Fibroblast of skin of right quadriceps (primary cell): ENCODE data around the gene GRK2.

ENCODE experiments used
- DNase-seq: peaks from one replicate; pipeline ENCODE4 v3.0.0-alpha.2; 2013

GRK2 gene

DNA sequence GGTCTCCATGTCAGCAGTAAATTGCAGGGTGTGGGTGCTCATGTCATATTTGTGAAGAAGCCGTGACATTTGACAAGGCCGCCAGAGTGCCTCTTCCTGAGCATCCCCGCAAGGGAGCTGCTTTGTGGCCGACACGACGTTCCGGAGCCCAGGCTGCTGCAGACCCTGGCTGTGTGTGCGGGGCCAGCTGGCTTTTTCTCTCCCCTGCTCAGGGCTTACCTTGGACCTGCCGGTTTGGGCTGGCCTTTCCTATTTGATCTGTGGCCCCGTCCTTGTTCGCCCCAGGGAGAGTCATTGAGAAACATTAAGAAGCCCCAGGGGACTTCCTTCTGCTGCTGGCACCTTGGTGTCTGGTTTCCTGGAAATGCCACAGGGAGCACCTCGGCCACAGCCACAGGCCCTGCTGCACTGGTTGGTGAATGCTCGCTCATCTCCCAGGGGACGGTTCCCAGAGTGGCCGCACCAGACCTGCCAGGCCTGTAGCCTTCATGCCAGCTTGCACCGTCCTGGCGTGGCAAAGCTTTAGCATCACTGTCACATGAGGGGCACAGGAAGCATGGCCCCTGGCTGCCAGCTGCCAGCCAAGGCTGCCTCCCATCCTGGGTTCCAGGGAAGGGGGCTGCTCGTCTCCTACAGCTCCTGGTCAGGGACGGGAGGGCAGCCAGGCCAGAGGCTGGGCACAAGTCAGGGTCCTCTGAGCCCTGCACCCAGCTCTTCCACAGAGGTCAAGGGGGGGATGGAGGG, 5.4 kb downstream of the GRK2 start:
- no peak for DNase-seq

DNA sequence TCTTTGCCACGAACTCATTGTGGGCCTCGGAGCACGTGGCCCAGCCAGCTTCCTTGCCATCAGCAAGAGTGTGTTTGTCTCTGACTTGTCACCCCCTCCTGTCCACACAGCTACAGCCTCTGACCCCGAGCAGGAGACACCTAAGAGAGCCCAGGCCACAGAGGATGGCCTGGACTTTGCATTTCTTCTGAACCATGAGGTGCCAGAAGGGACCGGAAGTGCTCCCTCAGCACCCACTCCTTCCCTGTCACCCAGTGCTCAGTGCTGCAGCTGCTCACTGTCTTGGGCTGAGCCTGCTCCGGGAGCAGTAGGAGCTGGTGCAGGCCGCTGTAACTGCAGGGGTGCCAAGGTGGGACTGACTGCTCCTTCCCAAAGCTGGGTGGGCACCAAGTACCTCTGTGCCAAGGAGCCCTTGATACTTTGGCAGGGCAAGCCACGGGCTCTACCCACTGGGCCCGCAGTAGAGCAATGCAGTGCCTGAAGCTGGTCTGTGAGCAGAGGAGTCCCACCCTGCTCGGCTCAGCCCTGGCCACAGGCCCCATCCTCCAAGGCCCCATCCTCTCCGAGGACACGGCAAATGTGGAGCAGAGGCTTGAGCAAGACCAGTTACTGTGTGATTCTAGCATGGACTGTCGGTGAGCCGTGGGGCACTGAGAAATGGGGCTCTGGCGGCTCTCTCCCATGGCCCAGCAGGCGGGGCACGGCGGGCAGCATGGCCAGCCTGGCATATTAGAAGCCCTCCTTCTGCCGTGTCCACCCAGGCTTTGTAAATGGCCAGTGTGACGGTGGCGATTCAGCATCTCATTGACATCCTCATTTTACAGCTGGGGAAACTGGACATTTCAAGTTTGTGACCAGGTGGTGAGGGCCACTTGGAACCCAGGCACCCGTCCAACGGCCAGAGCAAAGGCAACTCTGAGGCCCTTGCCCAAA, 6.3 kb downstream of the GRK2 start:
- DNase-seq: no peak

DNA sequence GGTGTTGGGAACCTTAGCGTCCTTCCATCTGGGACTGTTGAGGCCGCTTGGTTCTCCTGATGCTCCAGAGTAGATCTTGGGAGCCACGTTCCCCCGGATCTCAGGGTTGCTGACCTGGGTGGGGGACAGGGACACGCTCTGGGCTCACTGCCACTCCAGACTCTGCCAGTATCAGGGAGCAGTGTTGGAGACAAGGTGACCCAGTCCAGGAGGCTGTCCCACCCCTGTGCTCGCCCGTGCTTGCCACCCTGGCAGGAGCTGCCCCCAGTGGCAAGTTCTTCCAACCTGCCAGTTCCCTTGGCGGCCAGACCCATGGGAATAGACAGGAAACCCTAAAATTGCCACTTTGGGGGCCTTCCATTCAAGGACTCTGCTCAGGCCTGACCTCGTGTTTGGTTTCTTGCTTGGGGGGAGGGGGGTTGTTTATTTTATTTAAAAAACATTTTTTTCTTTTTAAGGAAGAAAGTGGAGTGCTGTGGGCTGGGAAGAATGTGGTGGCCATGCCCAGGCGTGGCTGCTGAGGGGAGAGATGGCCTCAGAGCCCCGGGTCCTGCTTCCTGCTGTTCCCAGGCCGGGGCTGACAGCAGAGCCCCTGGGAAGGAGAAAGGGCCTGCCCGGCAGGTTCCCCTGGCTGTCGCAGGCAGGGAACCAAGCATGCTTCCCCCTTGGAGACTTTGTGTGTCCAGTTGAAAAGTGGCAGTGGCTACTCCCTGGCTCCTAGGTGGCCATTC, 7.2 kb downstream of the GRK2 start:
- DNase-seq: no peak

DNA sequence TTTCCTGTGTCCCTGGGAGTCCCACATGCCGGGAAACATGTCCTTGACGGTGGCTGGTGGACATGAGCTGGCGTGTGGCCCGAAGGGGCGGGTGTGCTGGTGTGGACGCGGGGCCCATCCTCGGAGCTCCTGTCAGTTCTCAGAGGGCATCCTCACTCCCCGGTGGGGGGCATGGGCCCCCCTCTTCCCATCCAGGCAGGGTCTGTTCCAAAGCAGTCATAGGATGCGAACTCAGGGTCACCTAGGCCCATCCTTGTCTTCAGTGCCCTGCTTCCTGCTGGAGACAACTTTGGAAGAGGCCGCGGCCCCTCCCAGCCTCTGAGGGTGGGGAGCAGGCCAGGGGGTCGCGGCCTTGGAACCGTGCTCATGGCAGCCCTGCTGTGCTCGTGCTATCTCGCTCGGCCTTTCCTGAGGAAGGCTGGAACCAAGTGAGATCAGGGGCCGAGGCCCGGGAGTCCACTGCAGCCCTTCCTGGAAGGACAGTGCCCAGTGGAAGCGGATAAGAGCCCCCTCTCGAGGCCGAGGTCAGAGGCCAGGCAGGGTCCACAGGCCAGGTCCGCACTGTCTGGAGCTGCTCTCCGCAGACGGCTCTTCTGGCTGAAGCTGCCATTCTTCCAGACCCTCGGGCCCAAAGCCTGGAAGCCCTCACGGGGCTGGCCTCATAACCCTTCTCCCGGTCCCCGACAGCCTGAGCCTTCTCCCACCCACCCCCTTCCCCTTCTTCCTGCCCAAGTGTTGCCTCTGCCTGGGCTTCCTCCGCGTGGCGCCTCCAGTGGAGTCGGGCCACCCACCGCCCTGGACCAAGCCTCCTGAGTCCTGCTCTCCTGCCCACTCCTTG, 8.7 kb downstream of the GRK2 start:
- DNase-seq: no peak

DNA sequence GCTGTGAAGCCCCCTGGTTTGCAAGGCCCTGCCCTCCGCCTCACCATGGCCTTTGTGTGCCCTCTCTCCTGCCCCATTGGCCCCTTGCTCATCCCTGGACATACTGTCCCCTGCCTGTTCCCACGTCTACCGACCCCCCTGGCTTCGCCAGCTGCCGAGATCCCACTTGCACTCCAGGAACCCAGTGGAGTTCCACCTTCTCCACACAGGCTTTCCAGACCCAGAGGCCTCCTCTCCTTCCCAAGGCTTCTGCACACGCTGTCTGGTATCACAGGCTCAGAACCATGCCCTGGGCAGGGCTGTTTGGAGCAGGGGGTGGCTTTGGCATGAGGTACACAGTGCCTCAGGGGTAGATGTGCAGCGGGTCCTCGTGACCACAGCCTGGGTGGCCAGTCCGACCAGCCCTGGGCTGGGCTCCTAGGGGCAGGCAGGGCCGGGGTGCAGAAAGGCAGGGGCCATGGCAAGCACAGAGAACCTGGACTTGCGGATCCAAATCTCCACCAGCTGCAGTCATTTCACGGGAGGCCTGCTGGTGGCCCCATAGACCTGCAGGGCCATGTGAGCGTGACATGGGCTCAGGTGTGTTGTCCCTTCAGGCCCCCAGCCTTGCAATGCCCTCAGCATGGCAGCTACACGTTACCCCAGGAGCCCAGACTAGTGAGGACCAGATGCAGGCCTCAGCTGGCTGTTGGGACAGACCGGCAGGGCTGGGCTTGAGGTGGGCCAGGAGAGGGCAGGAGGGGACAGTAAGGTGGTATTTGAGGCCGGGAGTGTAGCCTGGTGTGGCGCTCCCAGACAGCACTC, 9.5 kb downstream of the GRK2 start:
- DNase-seq: no peak

DNA sequence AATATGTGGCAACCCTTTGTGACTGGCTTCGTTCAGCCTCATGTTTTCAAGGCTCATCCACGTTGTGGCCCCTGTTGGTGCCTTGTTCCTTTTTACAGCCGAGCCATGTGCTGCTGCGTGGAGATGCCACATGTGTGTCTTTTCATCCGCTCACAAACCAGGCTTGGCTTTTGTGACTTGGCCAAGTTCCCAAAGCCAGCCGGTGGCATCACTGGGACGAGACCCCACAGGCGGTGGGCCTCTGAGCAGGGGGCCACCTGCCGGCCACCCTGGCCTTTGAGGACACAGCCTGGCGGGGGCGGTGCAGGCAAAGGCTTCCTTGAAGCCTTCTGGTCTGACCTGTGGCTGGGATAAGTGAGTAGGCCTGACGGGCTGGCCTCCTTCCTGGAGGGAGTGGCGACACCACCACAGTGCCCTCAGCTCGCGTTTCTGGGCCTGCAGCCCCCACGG, 10.5 kb downstream of the GRK2 start:
- DNase-seq: peak; percentile 15

DNA sequence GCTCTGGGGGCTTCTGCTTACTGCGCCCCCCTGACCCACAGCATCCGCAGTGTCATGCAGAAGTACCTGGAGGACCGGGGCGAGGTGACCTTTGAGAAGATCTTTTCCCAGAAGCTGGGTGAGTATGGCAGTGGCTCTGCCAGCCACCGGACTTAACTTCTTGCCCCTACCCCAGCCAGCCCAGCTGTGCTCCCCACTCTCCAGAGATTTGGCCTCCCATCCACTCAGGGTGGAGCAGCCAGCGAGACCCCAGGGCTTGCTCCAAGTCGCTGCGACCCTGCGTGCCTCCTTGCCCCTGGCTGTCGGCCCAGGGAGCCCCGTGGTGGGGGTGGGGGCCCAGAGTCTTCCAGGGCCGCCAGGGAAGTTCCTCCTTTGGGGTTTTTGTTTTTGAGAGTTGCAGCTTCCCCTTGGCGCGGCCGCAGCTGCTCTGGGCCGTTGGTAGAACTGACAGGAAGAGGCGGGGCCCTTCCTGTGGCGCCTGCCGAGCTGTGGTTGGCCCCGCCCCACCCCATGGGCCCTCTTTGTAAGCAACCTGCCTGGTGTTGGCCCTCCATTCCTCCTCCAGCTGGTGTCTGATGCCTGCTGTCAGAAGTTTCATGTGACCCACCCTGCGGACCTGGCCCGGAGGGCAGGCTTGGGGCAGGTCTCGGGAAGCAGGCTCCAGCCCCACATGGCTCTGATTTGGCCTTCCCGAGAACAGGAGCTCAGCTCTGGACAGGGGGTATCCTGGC, 11.1 kb downstream of the GRK2 start:
- peak; percentile 73 for DNase-seq

DNA sequence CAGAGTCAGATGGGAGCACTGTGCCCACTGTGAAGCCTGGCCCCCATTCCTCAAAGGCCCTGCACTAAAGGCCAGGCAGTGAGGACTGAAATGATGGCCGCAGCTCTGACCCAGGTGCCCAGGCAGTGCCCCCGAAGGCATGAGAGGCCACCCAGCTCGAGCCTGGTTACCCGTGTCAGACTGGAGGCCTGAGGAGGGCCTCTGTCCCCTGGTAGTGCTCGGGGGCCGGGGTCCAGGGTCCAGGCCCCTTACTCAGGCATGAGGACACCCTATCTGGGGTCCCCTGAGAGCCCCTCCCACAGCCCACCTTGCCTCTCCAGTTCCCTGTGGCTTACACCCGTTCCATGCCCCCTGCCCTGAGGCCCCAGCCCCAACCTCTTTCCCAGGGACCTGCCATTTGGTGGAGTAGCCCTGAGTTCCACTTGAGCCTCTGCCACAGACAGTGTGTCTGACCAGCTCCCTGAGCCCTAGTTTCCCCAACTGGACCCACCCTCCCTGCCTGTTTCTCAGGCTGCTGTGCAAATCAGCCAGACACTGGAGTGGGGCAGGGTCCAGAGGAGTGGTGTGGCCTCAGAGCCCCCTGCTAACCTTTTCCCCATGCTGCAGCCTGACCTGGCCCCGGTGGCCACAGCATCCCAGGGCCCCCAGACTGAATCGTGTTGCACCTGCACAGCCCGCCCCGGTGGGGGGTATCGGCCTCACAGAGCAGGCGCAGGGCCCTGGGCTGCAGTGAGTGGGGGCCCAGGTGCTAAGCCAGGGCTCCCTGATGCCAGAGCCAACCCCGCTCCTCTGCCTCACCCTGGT, 12.1 kb downstream of the GRK2 start:
- DNase-seq: no peak

DNA sequence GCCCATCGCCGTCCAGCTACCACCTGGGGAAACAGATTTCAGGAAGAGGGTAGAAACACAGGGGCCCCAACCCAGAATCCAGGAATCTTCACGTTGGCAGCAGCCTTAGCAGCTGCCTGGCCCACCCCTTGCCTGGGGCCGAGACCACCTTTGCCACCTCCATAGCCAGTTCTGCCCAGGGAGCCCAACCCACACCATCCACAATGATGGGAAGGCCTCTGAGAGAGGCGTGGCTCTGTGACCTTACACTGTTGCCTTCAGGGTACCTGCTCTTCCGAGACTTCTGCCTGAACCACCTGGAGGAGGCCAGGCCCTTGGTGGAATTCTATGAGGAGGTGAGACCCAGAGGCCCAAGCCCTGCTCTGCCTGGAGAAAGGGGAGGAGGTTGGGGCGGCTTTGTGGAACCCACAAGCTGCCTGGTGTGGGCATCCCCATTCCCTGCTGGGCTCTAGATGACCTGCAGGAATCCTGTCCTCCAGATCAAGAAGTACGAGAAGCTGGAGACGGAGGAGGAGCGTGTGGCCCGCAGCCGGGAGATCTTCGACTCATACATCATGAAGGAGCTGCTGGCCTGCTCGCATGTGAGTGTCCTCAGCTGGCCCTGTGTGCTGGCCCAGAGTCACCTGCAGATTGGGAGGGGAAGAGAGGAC, 12.8 kb downstream of the GRK2 start:
- no peak for DNase-seq

DNA sequence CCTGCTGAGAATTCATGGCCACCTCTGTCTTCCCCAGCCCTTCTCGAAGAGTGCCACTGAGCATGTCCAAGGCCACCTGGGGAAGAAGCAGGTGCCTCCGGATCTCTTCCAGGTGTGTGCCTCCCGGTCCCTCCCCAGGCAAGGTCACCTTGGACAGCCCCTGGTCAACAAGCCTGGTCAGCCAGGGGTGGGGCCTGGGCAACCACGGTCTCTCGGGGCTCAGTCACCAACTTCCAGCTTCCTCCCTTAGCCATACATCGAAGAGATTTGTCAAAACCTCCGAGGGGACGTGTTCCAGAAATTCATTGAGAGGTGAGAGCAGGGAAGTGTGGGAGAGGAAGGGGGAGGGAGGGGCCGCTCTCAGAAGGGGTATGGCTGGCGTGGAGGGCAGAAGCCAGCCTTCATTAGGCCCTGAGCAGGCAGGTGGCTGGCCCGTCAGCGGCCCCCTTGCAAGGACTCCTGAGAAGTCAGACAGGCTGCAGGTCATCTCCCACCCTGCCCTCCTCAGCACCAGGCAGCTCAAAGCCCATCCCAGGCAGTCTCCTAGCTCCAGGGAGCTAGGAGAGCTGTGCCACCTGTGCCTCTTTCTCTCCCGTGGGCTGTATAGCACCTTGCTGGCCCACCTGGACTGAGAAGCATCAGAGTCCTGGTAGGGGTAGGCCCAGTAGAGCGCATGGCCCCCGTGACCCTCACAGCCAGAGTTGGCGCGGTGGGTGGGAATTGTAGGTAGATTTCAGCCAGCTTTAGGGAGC, 13.5 kb downstream of the GRK2 start:
- DNase-seq: no peak

DNA sequence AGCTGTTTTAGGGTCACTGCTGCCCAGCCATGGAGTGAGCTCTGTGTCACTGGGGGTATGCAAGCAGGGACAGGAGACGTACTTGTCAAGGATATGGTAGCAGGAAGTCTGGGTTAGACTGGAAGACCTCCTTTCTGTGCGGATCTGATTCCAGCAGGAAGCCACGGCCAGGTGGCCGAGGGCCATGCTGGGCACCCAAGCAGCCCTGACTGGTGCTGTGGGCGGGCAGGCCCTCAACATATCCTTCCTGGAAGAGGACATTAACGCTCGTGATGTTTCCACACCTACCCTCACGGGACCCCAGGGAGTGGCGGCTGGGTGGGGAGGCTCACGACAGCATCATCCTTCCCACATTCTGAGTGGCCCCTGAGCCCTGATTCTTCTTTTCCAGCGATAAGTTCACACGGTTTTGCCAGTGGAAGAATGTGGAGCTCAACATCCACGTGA, 14.1 kb downstream of the GRK2 start:
- no peak for DNase-seq

DNA sequence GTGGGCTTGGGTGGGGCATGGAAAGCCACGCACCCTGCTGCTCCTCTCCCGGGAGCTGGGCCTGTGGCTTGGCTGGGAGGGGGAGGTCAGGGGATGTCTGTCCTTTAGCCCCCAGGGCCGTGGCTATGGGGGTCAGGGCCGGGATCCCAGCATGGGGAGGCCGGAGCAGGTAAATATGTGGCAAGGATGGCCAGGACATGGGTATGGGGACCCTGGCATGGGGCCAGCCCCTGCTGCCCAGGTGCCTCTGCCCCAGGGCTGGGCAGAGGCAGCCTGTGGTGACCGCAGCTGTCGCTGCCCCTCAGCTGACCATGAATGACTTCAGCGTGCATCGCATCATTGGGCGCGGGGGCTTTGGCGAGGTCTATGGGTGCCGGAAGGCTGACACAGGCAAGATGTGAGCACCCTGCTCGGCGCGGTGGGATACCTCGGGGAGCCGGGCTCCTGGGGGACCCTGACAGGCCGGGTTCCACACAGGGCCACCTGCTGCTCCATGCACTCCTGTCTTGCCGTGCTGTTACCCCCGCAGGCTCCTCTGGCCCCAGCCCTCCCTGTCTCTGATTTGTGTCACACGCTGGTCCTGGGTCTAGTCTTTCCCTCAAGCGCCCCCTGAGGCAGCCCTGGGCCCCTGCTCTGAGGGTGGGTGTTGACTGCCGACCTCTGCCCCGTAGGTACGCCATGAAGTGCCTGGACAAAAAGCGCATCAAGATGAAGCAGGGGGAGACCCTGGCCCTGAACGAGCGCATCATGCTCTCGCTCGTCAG, 14.7 kb downstream of the GRK2 start:
- DNase-seq: no peak

DNA sequence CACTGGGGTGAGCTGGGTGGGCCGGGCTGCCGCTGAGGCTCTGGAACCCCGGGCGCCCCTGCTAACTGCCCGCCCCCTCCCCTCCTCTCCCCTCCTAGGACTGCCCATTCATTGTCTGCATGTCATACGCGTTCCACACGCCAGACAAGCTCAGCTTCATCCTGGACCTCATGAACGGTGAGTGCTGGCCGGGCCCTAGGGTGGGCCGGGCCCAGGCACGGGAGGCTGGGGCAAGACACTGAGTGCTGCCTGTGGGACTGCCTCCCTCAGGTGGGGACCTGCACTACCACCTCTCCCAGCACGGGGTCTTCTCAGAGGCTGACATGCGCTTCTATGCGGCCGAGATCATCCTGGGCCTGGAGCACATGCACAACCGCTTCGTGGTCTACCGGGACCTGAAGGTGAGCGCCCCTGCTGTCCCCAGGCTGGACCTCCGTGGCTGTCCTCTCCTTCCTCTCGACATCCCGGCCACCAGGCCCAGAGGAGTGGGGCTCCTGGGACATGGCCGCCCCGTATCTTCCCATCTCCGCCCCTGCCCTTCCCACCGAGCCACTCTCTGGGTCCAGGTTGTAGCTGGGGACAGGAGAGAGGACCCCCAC, 15.4 kb downstream of the GRK2 start:
- no peak for DNase-seq

DNA sequence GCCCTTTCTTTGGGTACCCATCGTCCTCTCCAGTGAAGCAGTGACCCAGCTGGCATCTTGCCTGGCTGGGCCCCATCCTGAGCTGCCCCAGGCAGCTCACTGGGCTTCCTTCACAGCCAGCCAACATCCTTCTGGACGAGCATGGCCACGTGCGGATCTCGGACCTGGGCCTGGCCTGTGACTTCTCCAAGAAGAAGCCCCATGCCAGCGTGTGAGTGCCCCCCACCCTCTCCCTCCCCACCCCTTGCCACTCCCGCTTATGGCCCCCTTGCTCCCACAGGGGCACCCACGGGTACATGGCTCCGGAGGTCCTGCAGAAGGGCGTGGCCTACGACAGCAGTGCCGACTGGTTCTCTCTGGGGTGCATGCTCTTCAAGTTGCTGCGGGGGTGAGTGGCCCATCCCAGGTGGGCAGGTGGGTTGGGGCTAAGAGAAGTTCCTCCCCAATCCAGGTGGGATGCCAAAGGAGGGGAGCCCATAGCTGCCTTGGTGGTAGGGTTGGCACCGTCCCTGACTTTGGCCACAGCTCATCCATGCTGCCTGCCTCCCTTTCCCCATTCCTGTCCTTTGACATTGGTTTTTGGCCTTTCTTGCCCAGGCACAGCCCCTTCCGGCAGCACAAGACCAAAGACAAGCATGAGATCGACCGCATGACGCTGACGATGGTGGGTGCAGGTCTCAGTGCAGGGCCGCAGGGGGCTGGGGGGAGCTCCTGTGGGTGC, 16.0 kb downstream of the GRK2 start:
- no peak for DNase-seq

DNA sequence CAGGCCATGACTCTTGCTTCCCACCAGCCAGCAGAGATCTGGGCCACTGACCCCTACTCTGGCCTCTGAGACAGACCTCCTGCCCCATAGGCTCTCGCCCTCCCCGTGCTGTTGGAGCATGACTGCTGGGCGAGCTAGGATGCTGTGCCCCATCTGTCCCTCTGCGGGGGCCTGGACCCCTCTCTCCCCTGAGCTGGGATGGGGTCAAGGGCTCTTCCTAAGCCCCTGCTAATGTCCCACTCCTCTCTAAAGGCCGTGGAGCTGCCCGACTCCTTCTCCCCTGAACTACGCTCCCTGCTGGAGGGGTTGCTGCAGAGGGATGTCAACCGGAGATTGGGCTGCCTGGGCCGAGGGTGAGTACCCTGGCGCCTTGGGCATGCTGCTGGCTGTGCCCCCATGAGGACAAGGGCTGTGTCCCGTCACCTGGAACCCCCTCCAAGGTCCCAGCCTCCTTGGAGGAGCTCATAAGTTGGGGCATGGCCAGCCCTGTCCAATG, 16.7 kb downstream of the GRK2 start:
- no peak for DNase-seq

DNA sequence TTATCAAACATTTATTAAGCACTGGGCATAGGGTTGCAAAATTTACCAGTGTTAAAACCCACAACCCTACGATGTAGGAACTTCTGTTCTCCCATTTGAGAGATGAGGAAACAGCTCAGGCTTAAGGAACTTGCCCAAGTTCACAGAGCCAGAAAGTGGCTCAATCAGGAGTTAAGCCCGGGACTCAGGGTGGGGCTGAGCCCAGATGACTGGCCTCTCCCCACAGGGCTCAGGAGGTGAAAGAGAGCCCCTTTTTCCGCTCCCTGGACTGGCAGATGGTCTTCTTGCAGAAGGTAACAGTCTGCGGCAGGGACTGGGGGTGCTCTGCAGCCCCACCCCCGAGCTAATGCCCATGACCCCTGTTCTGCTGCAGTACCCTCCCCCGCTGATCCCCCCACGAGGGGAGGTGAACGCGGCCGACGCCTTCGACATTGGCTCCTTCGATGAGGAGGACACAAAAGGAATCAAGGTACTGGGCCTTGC, 17.2 kb downstream of the GRK2 start:
- no peak for DNase-seq
